Type B pancreatic cell (in vitro differentiated cells): ENCODE measurements around the gene TNFRSF9. TPM values are rescaled to one million over a fixed set of nuclear protein-coding genes. Genes with fewer than 3 reads are reported as not detected.

Experiments
- DNase-seq: peaks from one replicate; pipeline ENCODE4 v3.0.0; 2021; ENCODE audit warnings: mixed read lengths; ENCODE audit not compliant: unreplicated experiment; ENCODE audit errors: extremely low spot score
- H3K27ac Mint-ChIP-seq: 2 replicates; pipeline ENCODE4 v1.8.0; 2021; ENCODE audit warnings: mild to moderate bottlenecking, mixed read lengths
- H3K27me3 Mint-ChIP-seq: 2 replicates; pipeline ENCODE4 v1.8.0; 2021; ENCODE audit warnings: mixed read lengths
- H3K36me3 Mint-ChIP-seq: 2 replicates; pipeline ENCODE4 v1.8.0; 2021; ENCODE audit warnings: mixed read lengths
- H3K4me1 Mint-ChIP-seq: one replicate; pipeline ENCODE4 v1.8.0; 2021; ENCODE audit warnings: mixed read lengths; ENCODE audit not compliant: unreplicated experiment
- H3K4me3 Mint-ChIP-seq: 2 replicates; pipeline ENCODE4 v1.8.0; 2021; ENCODE audit warnings: mild to moderate bottlenecking, mixed read lengths
- H3K9me3 Mint-ChIP-seq: 2 replicates; pipeline ENCODE4 v1.8.0; 2021; ENCODE audit warnings: mixed read lengths
- CTCF ChIP-seq: fragments of 200-600 bp; sonication (generic); conservative IDR thresholded peaks from 2 replicates; pipeline ENCODE4 v1.5.0; 2021; ENCODE audit warnings: antibody characterized with exemption, mild to moderate bottlenecking
- total RNA-seq: library from RNA; stranded (reverse); gene quantifications from 2 replicates; pipeline ENCODE4 v1.2.1, GENCODE V29; 2021; ENCODE audit warnings: low replicate concordance

TNFRSF9 gene
- total RNA-seq, 1 donor from 2014 or later: 0.39 TPM

GRCh38 chr1:7962636-7963377 is 22.2 kb upstream of the TNFRSF9 start:
- H3K36me3 Mint-ChIP-seq: peaks cover 22% of the 10 kb centered on the region

GRCh38 chr1:7962014-7962335 is 21.3 kb upstream of the TNFRSF9 start:
- Mint-ChIP-seq H3K4me3 (peak overlapping the region; percentile 95), H3K4me1 (peaks cover 19% of the 10 kb centered on the region), H3K27ac (peak overlapping the region; percentile 95), H3K9me3 (no peaks in the 10 kb centered on the region), H3K27me3 (no peaks in the 10 kb centered on the region), H3K36me3 (peaks cover 18% of the 10 kb centered on the region)
- no peak for TF ChIP-seq CTCF
- no peak for DNase-seq

More at GRCh38 chr1:7962636-7963377, 22.2 kb upstream of the TNFRSF9 start:
- no peaks in the 10 kb centered on the region for H3K9me3 Mint-ChIP-seq
- peak overlapping the region; percentile 95 for H3K4me3 Mint-ChIP-seq
- no peak for DNase-seq
- H3K4me1 Mint-ChIP-seq: peaks cover 22% of the 10 kb centered on the region
- H3K27ac Mint-ChIP-seq: peak overlapping the region; percentile 95
- H3K27me3 Mint-ChIP-seq: no peaks in the 10 kb centered on the region
- no peak for TF ChIP-seq CTCF

- DNase-seq: peak; percentile 100
- H3K27me3 Mint-ChIP-seq: no peaks in the 10 kb centered on the region
- peak; percentile 66 for TF ChIP-seq CTCF
- peaks cover 16% of the 10 kb centered on the region for H3K4me1 Mint-ChIP-seq
- peaks cover 13% of the 10 kb centered on the region for H3K36me3 Mint-ChIP-seq
- peak within 1 kb of the TSS; percentile 97 for H3K4me3 Mint-ChIP-seq
- H3K27ac Mint-ChIP-seq: peak within 1 kb of the TSS; percentile 95
- no peaks in the 10 kb centered on the region for H3K9me3 Mint-ChIP-seq
Measured at GRCh38 chr1:7961216-7962013, 20.8 kb upstream of the TNFRSF9 start, which contains the start of gene PARK7. TSS of gene PARK7 (plus strand) at chr1:7961711. CDS start at chr1:7962786, 1,075 bp downstream.

GRCh38 chr1:7960867-7961215 is 20.2 kb upstream of the TNFRSF9 start:
- Mint-ChIP-seq H3K4me3 (peak overlapping the region; percentile 97), H3K27ac (peak overlapping the region; percentile 95), H3K36me3 (peaks cover 12% of the 10 kb centered on the region), H3K27me3 (no peaks in the 10 kb centered on the region), H3K9me3 (no peaks in the 10 kb centered on the region), H3K4me1 (peaks cover 16% of the 10 kb centered on the region)
- TF ChIP-seq CTCF: no peak
- no peak for DNase-seq

- TF ChIP-seq CTCF: no peak
- H3K27ac Mint-ChIP-seq: peak overlapping the region; percentile 67
- H3K4me1 Mint-ChIP-seq: peaks cover 16% of the 10 kb centered on the region
- no peak for DNase-seq
- peaks cover 9% of the 10 kb centered on the region for H3K36me3 Mint-ChIP-seq
- H3K4me3 Mint-ChIP-seq: peak overlapping the region; percentile 97
- no peaks in the 10 kb centered on the region for H3K9me3 Mint-ChIP-seq
- H3K27me3 Mint-ChIP-seq: no peaks in the 10 kb centered on the region
Measured at GRCh38 chr1:7960165-7960564, 19.5 kb upstream of the TNFRSF9 start.
